ENCODE data around the gene GPR31.

DNA sequence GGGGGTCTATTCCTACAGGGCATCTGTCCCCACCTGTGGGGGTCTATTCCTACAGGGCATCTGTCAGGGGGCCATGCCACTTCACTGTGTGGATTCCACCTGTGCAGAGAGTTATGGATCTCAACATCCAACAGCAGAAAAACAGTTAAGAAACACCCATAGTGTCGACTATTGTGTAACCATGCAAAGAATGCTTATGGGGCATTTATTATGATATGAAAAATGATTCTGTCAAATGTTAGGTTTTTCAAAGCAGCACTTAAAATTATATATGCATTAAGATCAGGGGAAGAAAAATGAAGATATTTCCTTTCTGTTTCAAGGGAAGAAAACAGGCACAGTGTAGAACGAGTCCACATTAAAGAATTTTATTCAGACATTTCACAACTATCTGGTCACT is 2.9 kb downstream of the GPR31 start:
- TF ChIP-seq, protein P1, sequence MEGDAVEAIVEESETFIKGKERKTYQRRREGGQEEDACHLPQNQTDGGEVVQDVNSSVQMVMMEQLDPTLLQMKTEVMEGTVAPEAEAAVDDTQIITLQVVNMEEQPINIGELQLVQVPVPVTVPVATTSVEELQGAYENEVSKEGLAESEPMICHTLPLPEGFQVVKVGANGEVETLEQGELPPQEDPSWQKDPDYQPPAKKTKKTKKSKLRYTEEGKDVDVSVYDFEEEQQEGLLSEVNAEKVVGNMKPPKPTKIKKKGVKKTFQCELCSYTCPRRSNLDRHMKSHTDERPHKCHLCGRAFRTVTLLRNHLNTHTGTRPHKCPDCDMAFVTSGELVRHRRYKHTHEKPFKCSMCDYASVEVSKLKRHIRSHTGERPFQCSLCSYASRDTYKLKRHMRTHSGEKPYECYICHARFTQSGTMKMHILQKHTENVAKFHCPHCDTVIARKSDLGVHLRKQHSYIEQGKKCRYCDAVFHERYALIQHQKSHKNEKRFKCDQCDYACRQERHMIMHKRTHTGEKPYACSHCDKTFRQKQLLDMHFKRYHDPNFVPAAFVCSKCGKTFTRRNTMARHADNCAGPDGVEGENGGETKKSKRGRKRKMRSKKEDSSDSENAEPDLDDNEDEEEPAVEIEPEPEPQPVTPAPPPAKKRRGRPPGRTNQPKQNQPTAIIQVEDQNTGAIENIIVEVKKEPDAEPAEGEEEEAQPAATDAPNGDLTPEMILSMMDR (conservative IDR thresholded peaks at IDR 0.05 in 1 of 2, IDR thresholded peaks at IDR 0.05 in 1 of 2; ENCODE audit: low read depth in 1 of 2, low read length in 2 of 2) = no peak
- TF ChIP-seq EZH2 (IDR thresholded peaks at IDR 0.05; ENCODE audit: low read length, missing control alignments) = no peak

Measured in fibroblast of lung (primary cell).